Mesendoderm (in vitro differentiated cells): ENCODE results near the gene HOXB4.

Experiments used
- DNase-seq: peaks from one replicate; pipeline ENCODE4 v3.0.0; 2013
- H2AK5ac ChIP-seq: 2 replicates; pipeline ENCODE4 v1.6.1; 2013; ENCODE audit warnings: low read length, inconsistent platforms
- H2BK120ac ChIP-seq: 2 replicates; pipeline ENCODE4 v1.6.1; 2013; ENCODE audit warnings: low read depth, mild to moderate bottlenecking, low read length, moderate library complexity, mixed read lengths
- H2BK15ac ChIP-seq: replicated peaks from 2 replicates; pipeline ENCODE4 v1.6.1; 2013; ENCODE audit warnings: low read depth, mild to moderate bottlenecking, moderate library complexity
- H2BK5ac ChIP-seq: 2 replicates; pipeline ENCODE4 v1.6.1; 2013; ENCODE audit warnings: low read length, inconsistent platforms
- H3K18ac ChIP-seq: 2 replicates; pipeline ENCODE4 v1.6.1; 2013; ENCODE audit warnings: mild to moderate bottlenecking, low read length, mixed read lengths
- H3K23ac ChIP-seq: one replicate; pipeline ENCODE4 v1.6.1; 2013; ENCODE audit warnings: low read length
- H3K27ac ChIP-seq: 2 replicates; pipeline ENCODE4 v1.5.1; 2013; ENCODE audit warnings: low read depth, mild to moderate bottlenecking, inconsistent platforms, low read length, moderate library complexity
- H3K27me3 ChIP-seq: 2 replicates; pipeline ENCODE4 v1.6.1; 2013; ENCODE audit warnings: low read length, control low read depth, mild to moderate bottlenecking, inconsistent platforms; ENCODE audit not compliant: insufficient read depth, poor library complexity
- H3K36me3 ChIP-seq: 2 replicates; pipeline ENCODE4 v1.6.1; 2013; ENCODE audit warnings: low read length, inconsistent platforms; ENCODE audit not compliant: control insufficient read depth, insufficient read depth
- H3K4ac ChIP-seq: one replicate; pipeline ENCODE4 v1.6.1; 2013; ENCODE audit warnings: low read depth, mild to moderate bottlenecking, low read length, moderate library complexity
- H3K4me1 ChIP-seq: 2 replicates; pipeline ENCODE4 v1.6.1; 2013; ENCODE audit warnings: low read depth, low read length, inconsistent platforms; ENCODE audit not compliant: control insufficient read depth
- H3K4me2 ChIP-seq: 2 replicates; pipeline ENCODE4 v1.6.1; 2013; ENCODE audit warnings: low read length
- H3K4me3 ChIP-seq: 2 replicates; pipeline ENCODE4 v1.5.1; 2013; ENCODE audit warnings: mild to moderate bottlenecking, low read length
- H3K56ac ChIP-seq: one replicate; pipeline ENCODE4 v1.6.1; 2013; ENCODE audit warnings: low read length
- H3K79me1 ChIP-seq: 2 replicates; pipeline ENCODE4 v1.6.1; 2013; ENCODE audit warnings: low read length, inconsistent platforms
- H3K79me2 ChIP-seq: 2 replicates; pipeline ENCODE4 v1.6.1; 2013; ENCODE audit warnings: mild to moderate bottlenecking, low read length; ENCODE audit not compliant: control insufficient read depth, insufficient read depth
- H3K9ac ChIP-seq: 2 replicates; pipeline ENCODE4 v1.6.1; 2013; ENCODE audit warnings: low read length, inconsistent platforms
- H4K5ac ChIP-seq: one replicate; pipeline ENCODE4 v1.6.1; 2013; ENCODE audit warnings: low read length
- H4K8ac ChIP-seq: one replicate; pipeline ENCODE4 v1.6.1; 2013; ENCODE audit warnings: low read depth, mild to moderate bottlenecking, control low read depth, low read length, moderate library complexity
- WGBS: extraction: QIAGEN DNeasy Blood & Tissue Kit; methylation state at CpG from one replicate; pipeline ENCODE4 v1.1.7; 2013; ENCODE audit warnings: low lambda C conversion rate, missing lambda C conversion rate; ENCODE audit not compliant: insufficient coverage; ENCODE audit errors: extremely low coverage; 5-methylcytosine and 5-hydroxymethylcytosine counted together

Gene HOXB4

GRCh38 chr17:48567646-48568354 lies 10.3 kb downstream of the HOXB4 start:
- WGBS = no CpG with 5 or more reads among the region's 2 CpGs
- Histone ChIP-seq H3K56ac (no peak overlapping the region), H3K79me2 (no peaks in the 10 kb centered on the region), H3K4me1 (peaks cover 7% of the 10 kb centered on the region), H3K18ac (no peak overlapping the region), H3K79me1 (no peaks in the 10 kb centered on the region), H3K36me3 (no peaks in the 10 kb centered on the region), H2BK15ac (no peak overlapping the region), H2AK5ac (no peak overlapping the region), H4K8ac (no peak overlapping the region), H3K23ac (no peak overlapping the region), H3K4me2 (no peak overlapping the region), H3K4me3 (no peak overlapping the region), H3K27ac (no peak overlapping the region), H2BK120ac (no peak overlapping the region), H3K27me3 (peaks cover 83% of the 10 kb centered on the region), H3K4ac (no peak overlapping the region), H3K9ac (no peak overlapping the region), H4K5ac (no peak overlapping the region), H2BK5ac (no peak overlapping the region)
- no peak for DNase-seq

DNA sequence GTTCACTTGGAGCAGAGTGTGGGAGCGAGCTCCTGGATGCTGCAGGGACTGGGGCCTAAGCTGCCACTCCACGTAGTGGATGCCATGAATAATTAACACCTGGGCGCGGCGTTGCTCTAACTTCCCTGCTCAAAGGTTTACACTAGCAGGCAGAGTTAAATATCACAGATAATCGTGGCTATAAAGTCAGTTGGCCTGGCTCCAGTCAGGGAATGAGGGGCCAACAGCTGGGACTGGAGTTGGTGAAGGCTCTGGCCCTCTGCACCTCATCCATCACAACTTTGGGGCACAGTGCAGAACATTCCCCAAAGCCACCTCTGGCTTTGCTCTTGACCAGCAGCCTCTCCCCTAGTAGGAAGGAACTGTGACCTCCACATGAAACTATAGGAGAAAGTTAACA lies 10.9 kb downstream of the HOXB4 start:
- Histone ChIP-seq H3K4ac (no peak overlapping the region), H3K4me1 (peaks cover 7% of the 10 kb centered on the region), H2AK5ac (no peak overlapping the region), H3K18ac (no peak overlapping the region), H3K4me3 (no peak overlapping the region), H2BK120ac (no peak overlapping the region), H2BK15ac (no peak overlapping the region), H3K4me2 (no peak overlapping the region), H3K23ac (no peak overlapping the region), H3K9ac (no peak overlapping the region), H3K36me3 (no peaks in the 10 kb centered on the region), H3K79me2 (no peaks in the 10 kb centered on the region), H3K79me1 (no peaks in the 10 kb centered on the region), H4K8ac (no peak overlapping the region), H3K27ac (no peak overlapping the region), H4K5ac (no peak overlapping the region), H2BK5ac (no peak overlapping the region), H3K56ac (no peak overlapping the region), H3K27me3 (peaks cover 83% of the 10 kb centered on the region)
- no peak for DNase-seq
- no CpG with 5 or more reads among the region's 6 CpGs for whole genome bisulfite sequencing

GRCh38 chr17:48566717-48567116 lies 11.4 kb downstream of the HOXB4 start:
- Histone ChIP-seq H3K4ac (no peak overlapping the region), H4K8ac (no peak overlapping the region), H3K56ac (no peak overlapping the region), H3K79me2 (no peaks in the 10 kb centered on the region), H2BK5ac (no peak overlapping the region), H3K36me3 (no peaks in the 10 kb centered on the region), H3K4me3 (no peak overlapping the region), H2BK15ac (no peak overlapping the region), H3K4me2 (no peak overlapping the region), H3K4me1 (peaks cover 7% of the 10 kb centered on the region), H2BK120ac (no peak overlapping the region), H3K9ac (no peak overlapping the region), H3K18ac (no peak overlapping the region), H3K27ac (no peak overlapping the region), H4K5ac (no peak overlapping the region), H2AK5ac (peak overlapping the region; percentile 14), H3K27me3 (peaks cover 83% of the 10 kb centered on the region), H3K79me1 (no peaks in the 10 kb centered on the region), H3K23ac (no peak overlapping the region)
- DNase-seq = no peak
- WGBS = no CpG with 5 or more reads among the region's 2 CpGs

- H3K4me1 ChIP-seq = peaks cover 7% of the 10 kb centered on the region
- no peak overlapping the region for H3K4me3 ChIP-seq
- no peaks in the 10 kb centered on the region for H3K36me3 ChIP-seq
- no peak overlapping the region for H3K4ac ChIP-seq
- H3K9ac ChIP-seq = no peak overlapping the region
- peaks cover 83% of the 10 kb centered on the region for H3K27me3 ChIP-seq
- no CpG with 5 or more reads among the region's 4 CpGs for WGBS
- H3K79me1 ChIP-seq = no peaks in the 10 kb centered on the region
- H4K8ac ChIP-seq = no peak overlapping the region
- no peak overlapping the region for H2BK15ac ChIP-seq
- H2AK5ac ChIP-seq = no peak overlapping the region
- no peak overlapping the region for H3K18ac ChIP-seq
- H3K23ac ChIP-seq = no peak overlapping the region
- no peak overlapping the region for H3K56ac ChIP-seq
- H3K27ac ChIP-seq = no peak overlapping the region
- H4K5ac ChIP-seq = no peak overlapping the region
- H3K79me2 ChIP-seq = no peaks in the 10 kb centered on the region
- DNase-seq = no peak
- no peak overlapping the region for H3K4me2 ChIP-seq
- no peak overlapping the region for H2BK5ac ChIP-seq
- no peak overlapping the region for H2BK120ac ChIP-seq
Measured at GRCh38 chr17:48565925-48566710, 12.0 kb downstream of the HOXB4 start.

DNA sequence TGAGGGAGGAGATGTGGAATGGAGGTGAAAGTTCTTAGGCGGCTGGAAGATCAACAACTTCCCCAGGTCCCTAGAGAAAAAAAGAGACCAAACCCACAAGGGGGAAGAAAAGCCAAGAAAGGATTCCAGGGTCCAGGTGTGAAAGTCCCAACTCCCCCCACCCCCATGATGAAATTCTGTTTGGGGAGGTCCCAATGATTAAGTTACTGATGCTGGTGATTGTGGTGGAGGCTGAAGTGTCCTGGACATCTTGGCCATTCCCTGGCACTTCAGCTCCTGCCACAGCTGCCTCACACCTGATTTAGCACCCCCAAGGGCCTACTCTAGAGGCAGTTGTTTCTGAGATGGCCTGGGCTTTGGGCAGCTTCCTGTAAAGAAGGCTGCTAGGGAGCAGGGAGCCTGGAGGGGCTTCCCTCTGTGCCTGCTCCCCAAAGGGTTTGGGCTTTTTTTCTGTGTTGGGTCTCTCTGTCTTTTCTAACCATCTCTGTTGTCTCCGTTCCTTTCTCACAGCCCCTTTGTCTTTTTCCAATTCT lies 13.1 kb downstream of the HOXB4 start:
- H3K36me3 ChIP-seq = no peaks in the 10 kb centered on the region
- H3K27me3 ChIP-seq = peaks cover 85% of the 10 kb centered on the region
- peaks cover 7% of the 10 kb centered on the region for H3K4me1 ChIP-seq
- H3K4me2 ChIP-seq = no peak overlapping the region
- H3K27ac ChIP-seq = no peak overlapping the region
- no peak overlapping the region for H3K4me3 ChIP-seq
- DNase-seq = no peak
- H2AK5ac ChIP-seq = no peak overlapping the region
- H3K23ac ChIP-seq = no peak overlapping the region
- no peak overlapping the region for H4K5ac ChIP-seq
- no peak overlapping the region for H2BK5ac ChIP-seq
- no peak overlapping the region for H3K18ac ChIP-seq
- no CpG with 5 or more reads among the region's 2 CpGs for WGBS
- H2BK15ac ChIP-seq = no peak overlapping the region
- H3K79me2 ChIP-seq = no peaks in the 10 kb centered on the region
- no peak overlapping the region for H3K4ac ChIP-seq
- no peaks in the 10 kb centered on the region for H3K79me1 ChIP-seq
- H2BK120ac ChIP-seq = no peak overlapping the region
- H3K9ac ChIP-seq = no peak overlapping the region
- no peak overlapping the region for H3K56ac ChIP-seq
- H4K8ac ChIP-seq = no peak overlapping the region
